Bone marrow (tissue), 2 donors: Measurements from ENCODE around the gene MYO9A.
"Not testable (repeated sequence)": the region's sequence is repeated elsewhere in the genome, so short reads cannot be mapped to it uniquely, and the experiment has no call there.

Experiments used
- DNase-seq, 2 donors: peaks; one replicate each; lab custom pipeline; 2025; lab: John Stamatoyannopoulos, UW

The MYO9A gene

DNA sequence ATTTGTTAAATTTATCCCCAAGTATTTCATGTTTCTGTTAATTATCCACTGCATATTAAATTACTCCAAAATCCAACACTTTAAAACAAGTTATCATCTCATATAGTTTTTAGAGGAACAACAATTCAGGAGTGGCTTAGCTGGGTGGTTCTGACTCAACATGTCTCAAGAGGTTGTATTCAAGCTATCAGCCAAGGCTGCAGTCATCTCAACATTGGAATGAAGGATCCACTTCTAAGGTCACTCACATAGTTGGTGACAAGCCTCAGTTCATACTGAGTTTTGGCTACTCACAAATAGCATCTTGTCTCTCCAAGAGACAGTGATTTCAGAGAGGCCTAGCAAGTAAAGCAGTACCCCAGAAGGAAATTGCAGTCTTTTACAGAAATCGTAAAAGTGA is 172.9 kb downstream of the MYO9A start:
- DNase-seq: no peak

DNA sequence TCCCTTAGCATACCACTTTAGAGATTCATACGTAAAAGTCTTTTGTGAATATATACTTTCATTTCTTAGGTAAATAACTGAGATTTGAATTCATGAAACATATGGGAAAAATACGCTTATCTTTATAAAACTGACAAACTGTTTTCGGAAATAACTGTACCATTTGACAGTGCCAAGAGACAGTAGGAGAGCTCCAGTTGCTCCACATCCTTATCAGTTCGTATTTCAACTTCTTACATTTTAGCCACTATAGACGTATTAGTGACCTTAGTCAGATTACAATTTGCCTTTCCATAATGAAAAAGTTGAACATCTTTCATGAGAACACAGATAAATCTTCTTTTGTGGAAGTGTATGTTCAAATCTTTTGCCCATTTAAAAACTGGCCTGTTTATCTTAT is 174.1 kb downstream of the MYO9A start:
- DNase-seq: no peak

DNA sequence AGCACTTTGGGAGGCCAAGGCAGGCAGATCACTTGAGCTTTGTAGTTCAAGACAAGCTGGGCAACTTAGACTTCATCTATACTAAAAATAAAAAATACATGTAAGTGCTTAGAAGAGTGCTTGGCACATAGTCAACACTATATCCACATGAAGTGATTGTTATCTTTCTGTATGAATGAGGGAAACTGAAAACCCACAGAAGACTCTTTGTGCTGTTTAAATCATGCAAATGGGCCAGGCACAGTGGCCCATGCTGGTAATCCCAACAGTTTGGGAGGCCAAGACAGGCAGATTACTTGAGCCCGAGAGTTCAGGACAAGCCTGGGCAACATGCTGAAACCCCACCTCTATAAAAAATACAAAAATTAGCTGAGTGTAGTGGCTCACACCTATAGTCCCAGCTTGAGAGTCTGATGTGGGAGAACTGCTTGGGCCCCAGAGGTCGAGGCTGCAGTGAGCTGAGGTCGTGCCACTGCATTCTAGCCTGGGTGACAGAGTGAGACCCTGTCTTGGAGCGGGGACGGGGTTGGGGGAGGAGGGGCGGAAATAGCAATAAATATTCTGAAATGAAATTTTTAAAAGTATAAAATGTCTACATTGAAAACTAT is 177.9 kb downstream of the MYO9A start:
- no peak for DNase-seq

DNA sequence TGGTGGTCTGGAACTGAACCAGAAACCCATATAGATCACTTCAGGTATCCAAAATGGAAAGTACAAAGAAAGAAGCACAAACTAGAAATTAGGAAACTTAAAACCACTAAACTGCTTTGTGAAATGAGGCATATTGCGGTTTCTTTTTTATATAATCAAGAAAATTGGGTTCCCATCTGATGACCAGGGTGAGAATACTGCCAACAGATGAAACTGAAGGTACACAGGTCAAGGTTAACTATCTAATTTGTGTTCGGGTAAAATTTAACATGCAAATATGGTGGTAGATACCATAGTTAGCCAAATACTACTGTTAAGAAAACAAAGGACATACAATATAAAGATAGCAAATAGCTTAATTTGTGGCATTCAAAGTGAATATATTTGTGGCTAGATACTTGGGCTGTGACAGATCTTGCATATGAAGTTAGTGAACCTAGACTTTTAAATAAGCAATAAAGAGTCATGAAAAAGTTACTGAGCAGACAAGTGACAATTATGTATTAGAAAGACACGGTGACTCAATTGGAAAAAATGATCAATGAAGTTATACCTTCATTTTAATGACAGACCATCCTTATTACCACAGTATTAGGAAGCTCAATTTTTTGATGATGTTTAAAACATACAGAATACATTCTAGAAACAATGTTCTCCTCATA is 180.2 kb downstream of the MYO9A start:
- DNase-seq: no peak

DNA sequence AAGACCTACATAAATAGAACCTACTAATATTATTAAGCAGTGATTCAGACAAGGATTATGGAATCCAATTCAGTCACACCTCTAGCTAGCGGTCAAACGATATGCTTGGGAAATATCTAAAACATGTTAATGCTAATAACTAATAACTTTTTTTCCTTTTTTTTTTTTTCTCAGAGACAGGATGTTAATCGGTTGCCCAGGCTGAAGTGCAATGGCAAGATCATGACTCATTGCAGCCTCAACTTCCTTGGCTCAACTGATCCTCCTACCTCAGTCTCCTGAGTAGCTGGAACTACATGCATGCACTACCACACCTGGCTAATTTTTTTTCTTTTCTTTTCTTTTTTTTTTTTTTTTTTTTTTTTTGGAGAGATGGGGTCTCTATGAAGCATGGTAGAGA is 183.5 kb downstream of the MYO9A start:
- DNase-seq: no peak

GRCh38 chr15:71932689-71933088 is 185.3 kb downstream of the MYO9A start:
- DNase-seq: no peak

- DNase-seq: no peak
These were observed 186.7 kb downstream of the MYO9A start for GRCh38 chr15:71931261-71931660.

- no peak for DNase-seq
These were observed 192.8 kb downstream of the MYO9A start for GRCh38 chr15:71925145-71925544.

DNA sequence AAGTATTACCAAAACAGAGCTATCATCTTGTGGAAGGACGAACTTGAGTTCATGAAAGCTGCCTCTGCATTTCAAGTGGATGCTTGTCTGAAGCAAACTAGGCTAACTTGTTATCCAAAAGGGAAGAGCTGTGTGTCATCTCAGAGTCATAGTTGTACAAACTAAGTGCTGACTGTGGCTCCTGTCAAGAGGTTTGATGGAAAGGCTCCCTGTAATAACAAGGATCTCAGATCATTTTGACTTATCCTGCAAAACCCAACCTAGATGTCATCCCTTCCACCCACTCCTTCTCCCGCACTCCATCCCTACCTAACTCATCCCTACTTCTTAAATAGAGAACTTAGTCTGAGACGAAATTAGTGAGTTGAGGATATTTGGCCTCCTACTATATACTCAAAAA is 196.8 kb downstream of the MYO9A start:
- DNase-seq: no peak

- no peak for DNase-seq
These were observed 197.4 kb downstream of the MYO9A start for GRCh38 chr15:71920573-71920972.

- no peak for DNase-seq
These were observed 201.1 kb downstream of the MYO9A start for GRCh38 chr15:71916834-71917233.

GRCh38 chr15:71914092-71914491 is 203.9 kb downstream of the MYO9A start:
- no peak for DNase-seq

GRCh38 chr15:71899674-71900073 is 218.3 kb downstream of the MYO9A start:
- no peak for DNase-seq

GRCh38 chr15:71893691-71894090 is 224.3 kb downstream of the MYO9A start:
- DNase-seq: no peak

- no peak for DNase-seq
These were observed 225.6 kb downstream of the MYO9A start for GRCh38 chr15:71892335-71892734.

- DNase-seq: no peak
These were observed 226.9 kb downstream of the MYO9A start for GRCh38 chr15:71891026-71891425.

DNA sequence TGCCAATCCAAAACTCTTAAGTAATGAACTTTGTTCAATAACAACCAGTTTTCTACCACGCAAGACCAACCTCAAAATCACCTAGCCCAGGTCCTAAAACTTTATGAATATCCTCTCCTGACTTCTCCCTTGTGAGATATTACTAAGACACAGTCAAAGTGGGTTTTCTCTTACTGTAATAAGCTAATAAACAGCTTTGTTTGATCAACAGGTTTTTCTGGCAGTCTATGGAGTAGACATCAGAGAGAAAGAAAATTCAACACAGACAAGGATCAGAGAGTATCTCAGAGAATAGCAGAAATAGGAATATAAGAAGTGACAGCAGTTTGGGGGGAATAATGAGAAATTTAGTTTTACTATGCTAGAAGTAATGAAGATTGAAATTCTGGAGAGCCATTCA is 228.0 kb downstream of the MYO9A start:
- DNase-seq: no peak

GRCh38 chr15:71889385-71889784 is 228.6 kb downstream of the MYO9A start:
- no peak for DNase-seq

- DNase-seq: no peak
These were observed 229.2 kb downstream of the MYO9A start for GRCh38 chr15:71888797-71889196.

DNA sequence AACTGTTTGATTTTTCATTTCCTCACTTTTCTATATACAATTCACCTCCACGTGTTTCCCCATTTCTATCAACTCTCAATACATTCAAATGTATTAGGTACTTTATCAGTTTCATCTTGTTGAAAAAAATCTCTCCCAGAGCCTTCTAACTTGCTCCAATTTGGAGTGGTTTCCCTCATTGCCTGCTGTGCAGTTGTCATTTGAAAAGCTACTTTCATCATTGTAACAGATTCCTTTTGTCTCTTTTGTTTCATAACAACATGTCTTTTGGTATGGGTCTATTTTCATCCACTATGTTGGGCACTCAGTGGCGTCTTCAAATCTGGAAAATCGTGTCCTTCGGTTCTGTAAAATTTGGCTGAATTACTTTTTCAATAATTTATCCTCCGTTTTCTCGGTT is 232.6 kb downstream of the MYO9A start:
- no peak for DNase-seq

DNA sequence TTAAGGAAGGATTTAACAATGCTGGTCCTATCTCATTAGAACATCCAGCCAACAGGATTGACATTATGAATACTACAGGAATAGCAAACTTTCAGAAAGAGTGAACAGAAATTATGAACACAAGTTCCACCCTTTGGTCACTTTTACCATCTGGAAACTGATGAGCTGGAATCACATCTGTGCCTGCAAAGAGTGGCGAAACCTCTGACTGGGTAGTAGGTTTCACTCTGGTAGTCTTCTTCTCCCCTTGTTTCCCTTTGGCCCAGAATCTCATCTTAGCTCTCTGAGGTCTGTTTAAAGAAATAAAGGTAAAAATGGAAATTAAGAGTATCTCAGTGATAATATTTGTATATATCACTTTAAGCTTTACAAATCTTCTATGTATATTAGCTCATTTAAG is 234.5 kb downstream of the MYO9A start:
- no peak for DNase-seq

- no peak for DNase-seq
These were observed 237.7 kb downstream of the MYO9A start for GRCh38 chr15:71880276-71880675.

GRCh38 chr15:71874245-71874644 is 243.7 kb downstream of the MYO9A start:
- no peak for DNase-seq

DNA sequence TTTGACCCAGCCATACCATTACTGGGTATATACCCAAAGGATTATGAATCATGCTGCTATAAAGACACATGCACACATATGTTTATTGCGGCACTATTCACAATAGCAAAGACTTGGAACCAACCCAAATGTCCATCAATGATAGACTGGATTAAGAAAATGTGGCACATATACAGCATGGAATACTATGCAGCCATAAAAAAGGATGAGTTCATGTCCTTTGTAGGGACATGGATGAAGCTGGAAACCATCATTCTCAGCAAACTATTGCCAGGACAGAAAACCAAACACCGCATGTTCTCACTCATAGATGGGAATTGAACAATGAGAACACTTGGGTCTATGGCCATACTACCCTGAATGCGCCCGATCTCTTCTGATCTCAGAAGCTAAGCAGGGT is 259.7 kb downstream of the MYO9A start:
- DNase-seq: not testable (repeated sequence)
